Measurements from ENCODE around the gene NFATC2. TPM values are rescaled to one million over a fixed set of nuclear protein-coding genes. Genes with fewer than 3 reads are reported as not detected.
"Not testable (repeated sequence)": the region's sequence is repeated elsewhere in the genome, so short reads cannot be mapped to it uniquely, and the experiment has no call there.

Gene NFATC2
- total RNA-seq, 2 experiments from 2014 or later = 44.3 to 45.2 TPM

- POLR2A ChIA-PET = no interaction called here
- CTCF ChIA-PET = interaction anchor here (1.0 kb wide), 1 partner anchor 25 kb away, joined by 3 read pairs; no protein-coding TSS in a partner anchor
Measured at GRCh38 chr20:51569815-51570738, 27.6 kb upstream of the NFATC2 start.

GRCh38 chr20:51568533-51568932 is 26.0 kb upstream of the NFATC2 start:
- CTCF ChIA-PET, POLR2A ChIA-PET: not testable (repeated sequence)

DNA sequence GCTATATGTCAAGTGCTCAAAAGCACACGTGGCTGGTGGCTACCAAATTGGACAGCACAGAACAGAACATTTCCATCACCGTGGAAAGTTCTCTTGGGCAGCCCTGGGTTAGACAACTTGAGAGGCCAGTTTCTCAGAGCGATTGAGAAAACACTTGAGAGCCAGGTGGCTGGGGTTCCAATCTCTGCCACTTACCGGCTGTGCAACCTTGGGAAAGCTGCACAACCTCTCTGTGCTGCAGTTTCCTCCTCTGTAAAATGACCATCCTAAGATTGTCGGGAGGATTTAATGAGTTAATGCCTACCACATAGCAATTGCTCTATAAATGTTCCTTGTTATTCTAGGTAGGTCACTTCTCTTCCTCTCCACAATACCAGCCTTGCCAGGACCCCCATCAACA is 25.1 kb upstream of the NFATC2 start:
- ChIA-PET CTCF (interaction anchor here (1.0 kb wide), 1 partner anchor 27 kb away, joined by 4 read pairs; no protein-coding TSS in a partner anchor), POLR2A (no interaction called here)

GRCh38 chr20:51566594-51566993 is 24.1 kb upstream of the NFATC2 start:
- ChIA-PET POLR2A (no interaction called here), CTCF (interaction anchor here (1.0 kb wide), 1 partner anchor 28 kb away, joined by 4 read pairs; no protein-coding TSS in a partner anchor)

DNA sequence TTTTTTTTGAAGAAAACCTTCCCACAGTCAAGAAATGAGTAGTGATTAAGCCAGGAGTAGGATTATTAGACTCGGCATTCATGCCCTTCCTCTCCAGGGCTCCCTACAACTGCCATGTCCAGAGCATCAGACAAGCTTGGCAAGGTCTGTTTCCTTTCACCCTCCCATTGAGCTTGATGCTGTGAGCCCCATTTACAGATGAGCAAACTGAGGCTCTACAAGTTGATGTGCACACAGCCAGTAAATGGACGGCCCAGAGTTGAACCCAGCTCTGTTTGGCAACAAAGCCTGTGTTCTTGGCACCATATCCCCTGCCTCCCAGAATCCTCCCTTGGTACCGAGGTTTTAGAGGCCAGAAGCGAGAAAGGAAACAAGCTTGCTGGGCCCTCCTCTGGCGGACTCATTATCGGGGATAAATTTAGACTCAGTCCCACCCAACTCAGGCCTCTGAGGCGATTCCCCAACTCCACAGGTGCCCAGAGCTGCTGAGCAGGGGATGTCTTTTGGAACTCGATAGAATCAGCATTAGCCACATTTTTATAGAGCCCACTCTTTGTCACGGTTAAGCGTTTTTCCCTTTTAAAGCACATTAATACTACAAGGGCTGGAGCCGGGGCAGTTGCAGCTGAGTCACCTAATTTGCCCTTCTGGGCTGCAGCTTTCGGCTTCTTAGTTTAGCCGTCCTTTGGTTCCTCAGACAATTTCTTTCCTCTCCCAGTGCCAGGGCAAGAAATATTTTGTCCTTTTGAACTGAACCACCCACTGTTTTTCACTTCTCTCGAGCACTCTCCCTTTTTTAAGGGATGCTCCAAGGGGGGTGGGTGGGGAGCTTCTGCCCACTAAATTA is 23.0 kb upstream of the NFATC2 start:
- POLR2A ChIA-PET = interaction anchor here (0.5 kb wide), 1 partner anchor 8 kb away, joined by 3 read pairs; no protein-coding TSS in a partner anchor
- CTCF ChIA-PET = no interaction called here

- POLR2A ChIA-PET = interaction anchor here (0.6 to 1.2 kb wide), 3 partner anchors 21 to 45 kb away, joined by 3 to 5 read pairs (median 3); partner anchors contain the start of gene NFATC2
- CTCF ChIA-PET = interaction anchor here (1.2 to 1.6 kb wide), 3 partner anchors 31 to 60 kb away, joined by 3 to 5 read pairs (median 4); no protein-coding TSS in a partner anchor
Measured at GRCh38 chr20:51563486-51564332, 21.2 kb upstream of the NFATC2 start.

GRCh38 chr20:51563174-51563485 is 20.6 kb upstream of the NFATC2 start:
- ChIA-PET POLR2A (interaction anchor here (1.2 kb wide), 1 partner anchor 21 kb away, joined by 5 read pairs; the partner anchor contains the start of gene NFATC2), CTCF (interaction anchor here (1.2 to 1.6 kb wide), 3 partner anchors 31 to 61 kb away, joined by 3 to 5 read pairs (median 4); no protein-coding TSS in a partner anchor)

DNA sequence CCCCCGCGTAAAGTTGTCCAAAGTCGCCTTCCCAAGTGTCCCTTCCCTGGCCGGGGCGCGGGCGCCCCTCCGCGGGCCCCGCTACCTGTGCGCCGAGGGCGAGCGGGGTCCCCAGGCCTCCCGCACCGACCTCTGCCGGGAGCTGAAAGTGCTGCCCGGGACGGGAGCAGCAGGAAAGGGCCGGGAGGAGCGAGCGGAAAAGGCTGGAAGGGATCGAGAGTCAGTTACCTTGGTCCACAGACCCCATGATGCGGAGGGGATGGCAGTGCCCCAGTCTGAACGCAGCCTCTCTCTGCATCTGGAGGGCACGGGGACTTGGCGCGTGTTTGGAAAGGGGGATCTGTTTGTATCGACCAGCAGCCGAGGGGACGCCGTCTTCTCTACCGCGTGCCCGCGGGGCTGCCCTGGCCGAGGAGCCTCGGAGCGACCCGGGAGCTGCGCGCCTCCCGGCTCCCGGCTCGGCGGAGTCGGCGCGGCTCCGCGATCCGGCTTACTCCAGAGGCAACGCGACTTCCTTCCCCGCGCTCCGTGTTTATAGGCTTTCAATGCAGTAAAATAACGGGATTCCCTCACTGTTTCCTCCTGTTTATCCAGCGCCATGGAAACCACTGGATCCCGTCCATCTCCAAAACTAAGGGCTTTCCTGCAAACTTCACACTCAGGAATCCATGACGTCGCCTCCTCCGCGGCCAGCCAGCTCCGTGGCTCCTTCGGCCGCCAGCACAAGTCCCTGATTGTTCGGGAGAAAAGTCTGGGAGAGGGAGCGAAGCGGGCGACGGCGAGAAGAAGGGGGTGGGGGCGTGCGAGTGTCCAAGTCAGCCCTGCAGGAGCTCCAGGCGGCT is 20.0 kb upstream of the NFATC2 start:
- POLR2A ChIA-PET = interaction anchor here (0.5 to 1.2 kb wide), 3 partner anchors 20 to 1038 kb away, joined by 3 to 5 read pairs (median 4); partner anchors contain the start of gene NFATC2
- CTCF ChIA-PET = interaction anchor here (1.2 to 1.6 kb wide), 3 partner anchors 60 to 148 kb away, joined by 3 to 4 read pairs (median 3); no protein-coding TSS in a partner anchor

GRCh38 chr20:51562027-51562331 is 19.5 kb upstream of the NFATC2 start:
- CTCF ChIA-PET = interaction anchor here (1.3 kb wide), 1 partner anchor 148 kb away, joined by 3 read pairs; no protein-coding TSS in a partner anchor
- POLR2A ChIA-PET = no interaction called here

DNA sequence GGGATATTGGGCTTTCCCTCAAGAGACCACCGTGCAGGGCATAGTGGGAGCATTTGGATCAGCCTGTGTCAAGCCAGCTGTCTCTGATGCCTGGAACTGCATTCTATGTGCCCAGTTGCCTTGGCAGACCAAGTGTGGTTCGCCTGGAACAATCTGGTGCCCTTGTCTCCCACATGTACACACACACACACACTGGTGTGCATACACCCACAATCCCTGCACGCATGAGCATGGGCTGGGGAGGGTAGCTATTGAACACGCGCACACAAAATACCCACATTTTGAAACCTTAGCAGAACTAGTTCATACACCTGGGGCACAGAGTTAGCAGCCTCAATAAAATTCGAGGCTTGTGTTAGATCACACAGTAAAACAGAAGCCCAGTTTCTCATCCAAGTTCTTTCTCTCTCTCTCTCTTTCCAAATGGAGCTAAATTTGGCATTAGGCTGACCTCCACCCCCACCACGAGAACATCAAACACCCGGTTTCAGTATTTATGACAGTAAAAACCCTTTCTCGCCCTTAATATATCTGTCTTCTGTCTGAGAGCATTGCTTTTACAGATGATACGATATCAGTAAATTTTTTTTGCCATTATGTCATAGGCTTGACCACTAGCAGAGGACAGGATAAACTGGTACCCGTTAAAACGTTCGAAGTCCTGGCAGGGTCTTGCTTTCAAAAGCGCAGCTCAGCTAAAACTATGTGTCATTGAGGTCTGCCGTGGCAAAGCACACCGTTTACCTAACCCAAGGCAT is 18.2 kb upstream of the NFATC2 start:
- CTCF ChIA-PET = no interaction called here
- POLR2A ChIA-PET = no interaction called here

DNA sequence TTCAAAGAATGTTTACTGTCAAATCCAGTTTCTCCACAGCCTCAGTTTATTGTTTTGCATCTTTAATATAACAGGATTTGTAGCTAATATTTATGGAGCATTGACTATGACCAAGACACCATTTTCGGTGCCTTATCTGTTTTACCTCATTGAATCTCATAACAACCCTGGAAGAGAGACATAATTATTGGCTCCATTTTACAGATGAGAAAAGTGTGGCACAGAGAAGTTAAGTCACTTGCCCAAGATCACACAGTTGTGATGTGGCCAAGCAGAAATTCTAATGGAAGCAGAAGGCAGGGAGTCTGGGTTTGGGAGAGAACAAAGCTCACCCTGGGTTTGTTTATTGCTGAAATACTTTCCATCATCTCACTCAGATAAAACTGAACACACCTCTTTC is 17.5 kb upstream of the NFATC2 start:
- POLR2A ChIA-PET = no interaction called here

GRCh38 chr20:51554538-51555165 is 12.1 kb upstream of the NFATC2 start:
- ChIA-PET POLR2A (interaction anchor here (0.6 to 1.8 kb wide), 2 partner anchors 13 to 23 kb away, joined by 3 to 13 read pairs; partner anchors contain the start of gene NFATC2), CTCF (interaction anchor here (1.3 to 4.2 kb wide), 3 partner anchors 13 to 40 kb away, joined by 3 to 21 read pairs (median 8); partner anchors contain the start of gene NFATC2)

More for the DNA sequence above, 17.5 kb upstream of the NFATC2 start:
- CTCF ChIA-PET = no interaction called here

- ChIA-PET POLR2A (interaction anchor here (0.6 to 1.8 kb wide), 3 partner anchors 12 to 170 kb away, joined by 3 to 13 read pairs (median 4); partner anchors contain the start of gene NFATC2), CTCF (interaction anchor here (0.6 to 4.2 kb wide), 4 partner anchors 12 to 1545 kb away, joined by 3 to 21 read pairs (median 6); partner anchors contain the start of gene NFATC2)
Measured at GRCh38 chr20:51553897-51554486, 11.5 kb upstream of the NFATC2 start.

DNA sequence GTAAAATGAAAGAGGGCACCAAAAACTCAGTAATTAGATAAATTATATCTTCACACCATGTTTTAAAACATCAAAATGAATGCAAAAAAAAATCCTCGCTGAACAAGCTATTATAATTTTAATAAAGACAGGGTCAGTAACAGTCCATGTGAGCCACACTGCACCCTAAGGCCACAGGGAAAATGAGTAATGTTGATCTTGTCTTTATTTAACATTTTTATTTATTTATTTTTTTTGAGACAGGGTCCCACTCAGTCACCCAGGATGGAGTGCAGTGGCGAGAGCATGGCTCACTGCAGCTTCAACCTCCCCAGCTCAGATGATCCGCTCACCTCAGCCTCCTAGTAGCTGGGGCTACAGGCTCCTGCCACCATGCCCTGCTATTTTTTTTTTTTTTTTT is 8.7 kb upstream of the NFATC2 start:
- POLR2A ChIA-PET = interaction anchor here (0.6 kb wide), 1 partner anchor 44 kb away, joined by 5 read pairs; no protein-coding TSS in a partner anchor

DNA sequence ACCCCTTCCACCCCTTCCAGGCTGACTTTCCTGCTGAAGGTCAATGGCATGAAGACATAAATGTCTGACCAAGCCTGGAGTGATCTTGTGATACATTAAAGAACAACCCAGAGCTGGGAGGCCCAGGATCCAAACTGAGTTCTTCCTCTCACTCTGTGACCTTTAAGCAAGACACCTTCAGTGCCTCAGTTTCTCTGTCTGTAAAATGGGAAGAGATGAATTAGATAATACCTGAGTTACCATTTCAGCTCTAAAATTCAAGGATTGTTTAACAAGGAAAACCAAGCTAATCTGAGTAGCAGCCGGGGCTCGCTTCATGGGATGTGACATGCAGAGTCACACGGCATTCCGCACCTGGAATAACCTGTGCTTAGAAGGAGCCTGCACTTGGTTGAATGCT is 7.0 kb upstream of the NFATC2 start:
- POLR2A ChIA-PET = no interaction called here
- CTCF ChIA-PET = interaction anchor here (0.6 kb wide), 1 partner anchor 162 kb away, joined by 5 read pairs; no protein-coding TSS in a partner anchor

More for the DNA sequence above, 8.7 kb upstream of the NFATC2 start:
- CTCF ChIA-PET = interaction anchor here (4.2 kb wide), 1 partner anchor 9 kb away, joined by 21 read pairs; the partner anchor contains the start of gene NFATC2

DNA sequence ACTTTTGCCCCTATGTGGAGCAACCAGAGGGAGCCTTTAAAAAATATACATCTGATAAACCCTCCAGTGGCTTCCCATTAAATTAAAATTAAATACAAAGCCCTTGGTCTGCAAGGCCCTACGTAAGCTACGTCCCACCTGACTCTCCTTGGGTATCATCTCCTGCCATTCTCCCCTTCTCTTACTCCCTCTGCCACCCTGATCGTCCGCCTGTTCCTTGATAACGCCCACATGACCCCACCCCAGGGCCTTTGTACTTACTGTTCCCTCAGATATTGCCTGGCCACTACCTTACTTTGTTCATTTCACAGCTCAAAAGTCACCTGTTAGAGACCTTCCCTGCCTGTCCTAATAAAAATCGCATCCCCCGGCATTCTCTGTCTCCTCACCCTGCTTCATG is 5.4 kb upstream of the NFATC2 start:
- POLR2A ChIA-PET = interaction anchor here (0.5 kb wide), 1 partner anchor 399 kb away, joined by 3 read pairs; no protein-coding TSS in a partner anchor
- CTCF ChIA-PET = interaction anchor here (0.5 to 1.0 kb wide), 2 partner anchors 163 to 168 kb away, joined by 3 to 4 read pairs; no protein-coding TSS in a partner anchor
